ENCODE measurements around the gene GJB1. TPM values are rescaled to one million over a fixed set of nuclear protein-coding genes. Genes with fewer than 3 reads are reported as not detected.
"Not testable (repeated sequence)": the region's sequence is repeated elsewhere in the genome, so short reads cannot be mapped to it uniquely, and the experiment has no call there.

The GJB1 gene
- polyA plus RNA-seq, 10 donors: 0.36 to 0.61 TPM; not detected in 8

DNA sequence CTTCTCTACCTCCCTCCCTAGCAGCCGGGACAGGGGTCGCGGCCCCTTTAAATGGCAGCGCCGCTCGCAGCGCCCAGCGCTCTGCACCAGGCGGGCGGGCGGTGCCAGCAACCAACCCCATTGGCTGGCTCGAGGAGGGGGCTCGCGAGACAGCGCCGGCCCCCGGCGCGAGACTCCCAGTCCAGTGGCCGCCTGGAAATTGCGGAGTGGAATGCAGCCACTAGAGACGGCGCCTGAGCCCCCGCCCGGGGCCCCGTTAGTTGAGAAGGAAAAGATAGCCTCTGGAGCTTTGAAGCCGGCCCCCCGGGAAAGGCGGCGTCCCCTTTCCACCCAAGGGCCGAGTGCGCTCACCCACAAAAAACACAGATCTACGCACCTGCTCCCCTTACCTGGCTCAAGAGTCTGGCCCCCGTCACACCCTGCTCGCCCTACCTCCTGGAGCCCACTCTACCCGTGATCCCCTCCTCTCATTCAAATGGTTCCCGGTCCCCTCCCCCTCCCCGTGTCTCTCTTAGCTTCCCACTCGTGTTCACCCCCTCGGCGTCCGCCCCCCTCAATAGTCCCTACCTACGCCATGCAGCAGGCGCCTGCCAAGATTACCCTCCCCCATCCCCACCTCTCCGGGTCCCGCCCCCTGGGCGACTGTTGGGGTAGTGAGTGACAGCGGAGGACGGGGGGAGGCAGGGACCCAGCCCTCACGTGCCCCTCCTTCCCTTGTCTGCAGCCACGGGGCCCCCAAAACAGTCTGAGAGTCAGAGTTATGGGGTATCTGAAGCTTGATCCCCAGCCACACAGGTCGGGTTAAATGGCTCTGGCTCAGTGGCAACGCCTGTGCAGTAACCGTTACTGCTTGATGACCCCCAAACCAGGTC is 31.3 kb downstream of the GJB1 start, which contains the start of gene ZMYM3:
TSS of gene ZMYM3 (minus strand) at position 49 of the 872 bp plus-strand sequence. CDS start 885 bp downstream, outside the sequence.
- DNase-seq: peak; percentile 82 to 93 (median 86)

DNA sequence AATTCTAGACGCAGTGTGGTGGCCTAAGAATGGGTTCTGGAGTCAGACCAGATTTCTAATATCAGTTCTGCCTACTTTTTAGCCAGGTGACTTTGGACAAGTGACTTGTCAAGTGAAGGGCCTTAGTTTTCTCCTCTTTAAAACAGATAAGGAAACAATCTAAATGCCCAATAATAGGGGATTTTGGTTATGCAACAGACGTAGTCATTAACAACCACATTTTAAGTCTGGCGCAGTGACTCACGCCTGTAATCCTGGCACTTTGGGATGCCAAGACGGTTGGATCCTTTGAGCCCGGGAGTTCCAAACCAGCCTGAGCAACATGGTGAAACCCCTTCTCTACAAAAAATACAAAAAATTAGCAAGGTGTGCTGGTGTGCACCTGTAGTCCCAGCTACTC is 33.0 kb downstream of the GJB1 start:
- no peak for DNase-seq

DNA sequence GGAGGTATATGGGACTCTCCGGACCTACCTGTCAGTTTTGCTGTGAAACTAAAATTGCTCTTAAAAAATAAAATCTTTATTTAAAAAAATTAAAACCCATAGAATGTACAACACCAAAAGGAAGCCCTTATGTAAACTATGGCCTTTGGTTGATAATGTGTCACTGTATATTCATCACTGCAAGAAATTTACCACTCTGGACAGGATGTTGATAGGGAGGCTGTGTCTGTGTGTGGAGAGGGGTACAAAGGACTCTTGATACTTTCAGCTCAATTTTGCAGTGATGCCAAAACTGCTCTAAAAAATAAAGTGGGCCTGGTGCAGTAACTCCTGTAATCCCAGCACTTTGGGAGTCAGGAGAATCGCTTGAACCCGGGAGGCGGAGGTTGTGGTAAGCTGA is 33.8 kb downstream of the GJB1 start:
- no peak for DNase-seq

DNA sequence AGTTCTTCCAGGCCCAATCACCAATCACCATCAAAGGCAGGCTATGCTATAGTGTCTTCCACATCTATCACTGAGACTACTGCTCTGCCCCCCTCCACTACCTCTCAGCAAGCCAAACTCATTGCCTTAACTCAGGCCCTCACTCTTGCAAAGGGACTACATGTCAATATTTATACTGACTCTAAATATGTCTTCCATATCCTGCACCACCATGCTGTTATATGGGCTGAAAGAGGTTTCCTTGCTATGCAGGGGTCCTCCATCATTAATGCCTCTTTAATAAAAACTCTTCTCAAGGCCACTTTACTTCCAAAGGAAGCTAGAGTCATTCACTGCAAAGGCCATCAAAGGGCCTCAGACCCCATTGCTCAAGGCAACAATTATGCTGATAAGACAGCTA is 45.6 kb downstream of the GJB1 start:
- DNase-seq: not testable (repeated sequence)

DNA sequence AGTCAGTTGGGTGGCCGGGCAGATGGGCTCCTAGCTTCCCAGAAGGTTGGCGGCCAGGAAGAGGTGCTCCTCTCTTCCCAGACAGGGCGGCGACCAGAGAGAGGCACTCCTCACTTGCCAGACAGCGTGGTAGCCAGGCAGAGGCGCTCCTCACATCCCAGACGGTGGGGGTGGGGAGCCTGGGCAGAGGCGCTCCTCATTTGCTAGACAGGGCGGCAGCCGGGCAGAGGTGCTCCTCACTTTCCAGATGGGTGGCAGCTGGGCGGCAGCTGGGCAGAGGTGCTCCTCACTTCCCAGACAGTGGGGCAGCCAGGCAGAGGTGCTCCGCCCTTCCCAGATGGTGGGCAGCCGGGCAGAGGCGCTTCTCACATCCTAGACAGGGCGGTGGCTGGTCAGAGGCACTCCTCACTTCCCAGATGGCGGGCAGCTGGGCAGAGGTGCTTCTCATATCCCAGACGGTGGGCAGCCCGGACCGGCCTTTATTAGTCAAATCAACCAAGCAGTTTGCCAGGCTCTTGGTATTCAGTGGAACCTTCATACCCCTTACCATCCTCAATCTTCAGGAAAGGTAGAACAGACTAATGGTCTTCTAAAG is 46.9 kb downstream of the GJB1 start:
- DNase-seq: no peak

DNA sequence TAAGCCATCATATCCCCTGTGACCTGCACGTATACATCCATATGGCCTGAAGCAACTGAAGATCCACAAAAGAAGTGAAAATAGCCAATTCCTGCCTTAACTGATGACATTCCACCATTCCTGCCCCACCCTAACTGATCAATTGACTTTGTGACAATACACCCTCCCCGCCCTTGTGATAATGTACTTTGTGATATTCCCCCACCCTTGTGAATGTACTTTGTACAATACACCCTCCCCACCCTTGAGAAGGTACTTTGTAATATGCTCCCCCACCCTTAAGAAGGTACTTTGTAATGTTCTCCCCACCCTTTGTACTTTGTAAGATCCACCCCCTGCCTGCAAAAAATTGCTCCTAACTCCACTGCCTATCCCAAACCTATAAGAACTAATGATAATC is 49.3 kb downstream of the GJB1 start:
- DNase-seq: not testable (repeated sequence)

Other genes with a start within 250 kb of the GJB1 start
- gene SNX12, start 154.9 kb upstream of the GJB1 start, polyA plus RNA-seq (ENCODE audit: insufficient read length in 10 of 10): 10 to 100 TPM; 40.1 to 53.7 (median 46.7) TPM
- gene FOXO4, start 127.4 kb upstream of the GJB1 start, polyA plus RNA-seq (ENCODE audit: insufficient read length in 10 of 10): 10 to 100 TPM; 23.3 to 33.1 (median 26.4) TPM
- gene CXorf65, start 116.5 kb upstream of the GJB1 start, polyA plus RNA-seq (ENCODE audit: insufficient read length in 10 of 10): 1 to 10 TPM in 4 of 10 donors, under 1 TPM in 2, not detected in 4; 0.52 to 2.0 (median 1.1) TPM
- gene IL2RG, start 111.6 kb upstream of the GJB1 start, polyA plus RNA-seq (ENCODE audit: insufficient read length in 10 of 10): 10 to 100 TPM in 1 of 10 donors, 1 to 10 TPM in 8, under 1 TPM in 1; 0.99 to 18.0 (median 2.5) TPM
- gene MED12, start 104.6 kb upstream of the GJB1 start, polyA plus RNA-seq (ENCODE audit: insufficient read length in 10 of 10): 10 to 100 TPM; 33.2 to 48.9 (median 39.3) TPM
- gene NLGN3, start 78.4 kb upstream of the GJB1 start, polyA plus RNA-seq (ENCODE audit: insufficient read length in 10 of 10): 1 to 10 TPM; 2.6 to 4.9 (median 3.4) TPM
- gene ZMYM3, start 30.9 kb downstream of the GJB1 start, polyA plus RNA-seq (ENCODE audit: insufficient read length in 10 of 10): 10 to 100 TPM; 17.5 to 25.9 (median 20.3) TPM
- 100 to 1,000 TPM; 280 to 387 (median 316) TPM for gene NONO, start 60.4 kb downstream of the GJB1 start, polyA plus RNA-seq (ENCODE audit: insufficient read length in 10 of 10)
- gene ITGB1BP2, start 78.5 kb downstream of the GJB1 start, polyA plus RNA-seq (ENCODE audit: insufficient read length in 10 of 10): 100 to 1,000 TPM in 7 of 10 donors, 10 to 100 TPM in 3; 75.0 to 135 (median 115) TPM
- gene TAF1, start 143.1 kb downstream of the GJB1 start, polyA plus RNA-seq (ENCODE audit: insufficient read length in 10 of 10): 10 to 100 TPM; 16.8 to 35.7 (median 27.2) TPM